Liver (tissue), 9 donors: ENCODE measurements around the gene MAP3K9. TPM values are rescaled to one million over a fixed set of nuclear protein-coding genes. Genes with fewer than 3 reads are reported as not detected.

Experiments used
- DNase-seq: peaks from one replicate; pipeline ENCODE4 v3.0.0-alpha.2; 2017; ENCODE audit warnings: low spot score
- H3K27ac ChIP-seq, 2 donors: one replicate each; pipeline ENCODE4 v1.7.0; 2013; ENCODE audit warnings: inconsistent platforms in 2 of 2, low read length in 2 of 2, control low read depth in 1 of 2, low read depth in 1 of 2, mild to moderate bottlenecking in 1 of 2
- H3K27me3 ChIP-seq, 4 donors: one replicate each; pipeline versions ENCODE4 v1.6.1 to v1.7.0; 2013; ENCODE audit warnings: low read length in 3 of 4, inconsistent platforms in 1 of 4, mild to moderate bottlenecking in 1 of 4, moderate library complexity in 1 of 4; ENCODE audit not compliant: control insufficient read depth in 4 of 4, insufficient read depth in 4 of 4
- H3K36me3 ChIP-seq, 4 donors: one replicate each; pipeline versions ENCODE4 v1.6.1 to v1.7.0; 2013; ENCODE audit warnings: low read length in 3 of 4, mild to moderate bottlenecking in 3 of 4, low read depth in 1 of 4, moderate library complexity in 1 of 4; ENCODE audit not compliant: control insufficient read depth in 4 of 4, insufficient read depth in 3 of 4
- H3K4me1 ChIP-seq, 4 donors: one replicate each; pipeline versions ENCODE4 v1.6.1 to v1.7.0; 2013; ENCODE audit warnings: low read length in 3 of 4, mild to moderate bottlenecking in 3 of 4, moderate library complexity in 1 of 4; ENCODE audit not compliant: control insufficient read depth in 4 of 4, insufficient read depth in 4 of 4
- H3K4me3 ChIP-seq, 3 donors: one replicate each; pipeline versions ENCODE4 v1.6.1 to v1.7.0; 2013; ENCODE audit warnings: low read length in 3 of 3, control low read depth in 1 of 3, low read depth in 1 of 3, mild to moderate bottlenecking in 1 of 3
- H3K9ac ChIP-seq, 2 donors: one replicate each; pipeline ENCODE4 v1.7.0; 2013; ENCODE audit warnings: low read length in 2 of 2, mild to moderate bottlenecking in 2 of 2, moderate library complexity in 2 of 2, control low read depth in 1 of 2, low read depth in 1 of 2
- H3K9me3 ChIP-seq, 4 donors: one replicate each; pipeline versions ENCODE4 v1.6.1 to v1.7.0; 2013; ENCODE audit warnings: low read length in 3 of 4; ENCODE audit not compliant: control insufficient read depth in 4 of 4
- EGR1 ChIP-seq, 2 donors: IDR thresholded peaks; 2 replicates each; pipeline ENCODE4 v1.6.1; 2016 to 2018; ENCODE audit warnings: antibody characterized with exemption in 2 of 2, low read depth in 2 of 2
- FOXA1 ChIP-seq: IDR thresholded peaks from 2 replicates; pipeline ENCODE4 v1.6.1; 2016; ENCODE audit warnings: antibody characterized with exemption
- GABPA ChIP-seq, 2 donors: IDR thresholded peaks in 1 of 2; conservative IDR thresholded peaks in 1 of 2; 2 replicates each; pipeline ENCODE4 v1.6.1; 2016; ENCODE audit warnings: antibody characterized with exemption in 2 of 2, mild to moderate bottlenecking in 1 of 2, moderate library complexity in 1 of 2
- HNF4G ChIP-seq: IDR thresholded peaks from 2 replicates; pipeline ENCODE4 v1.6.1; 2016; ENCODE audit warnings: antibody characterized with exemption
- NR2F2 ChIP-seq: IDR thresholded peaks from 2 replicates; pipeline ENCODE4 v1.6.1; 2016; ENCODE audit warnings: antibody characterized with exemption
- RXRA ChIP-seq, 2 donors: IDR thresholded peaks; 2 replicates each; pipeline ENCODE4 v1.6.1; 2017 to 2018; ENCODE audit warnings: antibody characterized with exemption in 2 of 2, mild to moderate bottlenecking in 1 of 2
- YY1 ChIP-seq: IDR thresholded peaks from 2 replicates; pipeline ENCODE4 v1.6.1; 2016; ENCODE audit warnings: antibody characterized with exemption, mild to moderate bottlenecking
- ZBTB33 ChIP-seq: IDR thresholded peaks from 2 replicates; pipeline ENCODE4 v1.6.1; 2016; ENCODE audit warnings: antibody characterized with exemption
- WGBS: extraction: QIAGEN DNeasy Blood & Tissue Kit; methylation state at CpG from one replicate; pipeline ENCODE4 v1.1.7; 2013; 5-methylcytosine and 5-hydroxymethylcytosine counted together
- polyA plus RNA-seq, 2 donors: library from polyadenylated mRNA; stranded (reverse) in 1 of 2; unstranded in 1 of 2; fragments of 200-250 nt in 1 of 2; fragments of >200 nt in 1 of 2; fragmentation: Nextera tagmentation in 1 of 2; extraction: Ambion mirVana in 1 of 2; gene quantifications; one replicate each; pipeline versions ENCODE4 v1.2.1 to v1.2.3, GENCODE V29; 2013 to 2015
- total RNA-seq, 2 donors: library from RNA; depleted of rRNA; stranded (reverse); fragments of >200 nt; gene quantifications; one replicate each; pipeline ENCODE4 v1.2.3, GENCODE V29; 2014
- TF ChIP-seq, protein P1 (sequence below): fragments of 150-350 bp; IDR thresholded peaks from 2 replicates; pipeline ENCODE4 v1.5.1; 2017; ENCODE audit warnings: improper control_type of control experiment, low read depth, low read length; ENCODE audit not compliant: missing input control
- TF ChIP-seq, protein P2 (sequence below): IDR thresholded peaks from 2 replicates; pipeline ENCODE4 v1.6.1; 2016; ENCODE audit warnings: antibody characterized with exemption, mild to moderate bottlenecking
- donor health status: healthy.
- donor health status: healthy.
- donor health status: healthy.
- donor health status: healthy.
- donor health status: healthy.

MAP3K9 gene
- total and polyA plus RNA-seq, 4 donors, result 0.65 to 5.2 (median 0.80) TPM

GRCh38 chr14:70711451-70711850 is 97.9 kb downstream of the MAP3K9 start (continued):
- TF ChIP-seq, protein P1, sequence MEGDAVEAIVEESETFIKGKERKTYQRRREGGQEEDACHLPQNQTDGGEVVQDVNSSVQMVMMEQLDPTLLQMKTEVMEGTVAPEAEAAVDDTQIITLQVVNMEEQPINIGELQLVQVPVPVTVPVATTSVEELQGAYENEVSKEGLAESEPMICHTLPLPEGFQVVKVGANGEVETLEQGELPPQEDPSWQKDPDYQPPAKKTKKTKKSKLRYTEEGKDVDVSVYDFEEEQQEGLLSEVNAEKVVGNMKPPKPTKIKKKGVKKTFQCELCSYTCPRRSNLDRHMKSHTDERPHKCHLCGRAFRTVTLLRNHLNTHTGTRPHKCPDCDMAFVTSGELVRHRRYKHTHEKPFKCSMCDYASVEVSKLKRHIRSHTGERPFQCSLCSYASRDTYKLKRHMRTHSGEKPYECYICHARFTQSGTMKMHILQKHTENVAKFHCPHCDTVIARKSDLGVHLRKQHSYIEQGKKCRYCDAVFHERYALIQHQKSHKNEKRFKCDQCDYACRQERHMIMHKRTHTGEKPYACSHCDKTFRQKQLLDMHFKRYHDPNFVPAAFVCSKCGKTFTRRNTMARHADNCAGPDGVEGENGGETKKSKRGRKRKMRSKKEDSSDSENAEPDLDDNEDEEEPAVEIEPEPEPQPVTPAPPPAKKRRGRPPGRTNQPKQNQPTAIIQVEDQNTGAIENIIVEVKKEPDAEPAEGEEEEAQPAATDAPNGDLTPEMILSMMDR, result no peak
- TF ChIP-seq EGR1 (IDR thresholded peaks at IDR 0.05; ENCODE audit: low read depth in 2 of 2), result no peak
- TF ChIP-seq YY1, result no peak
- TF ChIP-seq GABPA (IDR thresholded peaks at IDR 0.05 in 1 of 2, conservative IDR thresholded peaks at IDR 0.05 in 1 of 2), result no peak
- TF ChIP-seq FOXA1, result no peak
- TF ChIP-seq HNF4G, result no peak

GRCh38 chr14:70709726-70710382 is 99.5 kb downstream of the MAP3K9 start:
- Histone ChIP-seq H3K36me3 (no peaks in the 10 kb centered on the region), H3K27ac (no peak overlapping the region), H3K27me3 (no peaks in the 10 kb centered on the region), H3K4me3 (no peak overlapping the region), H3K4me1 (peaks cover 0 to 7% (median 0%) of the 10 kb centered on the region in 4 donors), H3K9me3 (no peaks in the 10 kb centered on the region), H3K9ac (no peak overlapping the region)
- no peak for DNase-seq
- 74% methylated on average over 8 of the region's 8 CpGs for WGBS
- no peak for TF ChIP-seq NR2F2
- TF ChIP-seq, protein P2, sequence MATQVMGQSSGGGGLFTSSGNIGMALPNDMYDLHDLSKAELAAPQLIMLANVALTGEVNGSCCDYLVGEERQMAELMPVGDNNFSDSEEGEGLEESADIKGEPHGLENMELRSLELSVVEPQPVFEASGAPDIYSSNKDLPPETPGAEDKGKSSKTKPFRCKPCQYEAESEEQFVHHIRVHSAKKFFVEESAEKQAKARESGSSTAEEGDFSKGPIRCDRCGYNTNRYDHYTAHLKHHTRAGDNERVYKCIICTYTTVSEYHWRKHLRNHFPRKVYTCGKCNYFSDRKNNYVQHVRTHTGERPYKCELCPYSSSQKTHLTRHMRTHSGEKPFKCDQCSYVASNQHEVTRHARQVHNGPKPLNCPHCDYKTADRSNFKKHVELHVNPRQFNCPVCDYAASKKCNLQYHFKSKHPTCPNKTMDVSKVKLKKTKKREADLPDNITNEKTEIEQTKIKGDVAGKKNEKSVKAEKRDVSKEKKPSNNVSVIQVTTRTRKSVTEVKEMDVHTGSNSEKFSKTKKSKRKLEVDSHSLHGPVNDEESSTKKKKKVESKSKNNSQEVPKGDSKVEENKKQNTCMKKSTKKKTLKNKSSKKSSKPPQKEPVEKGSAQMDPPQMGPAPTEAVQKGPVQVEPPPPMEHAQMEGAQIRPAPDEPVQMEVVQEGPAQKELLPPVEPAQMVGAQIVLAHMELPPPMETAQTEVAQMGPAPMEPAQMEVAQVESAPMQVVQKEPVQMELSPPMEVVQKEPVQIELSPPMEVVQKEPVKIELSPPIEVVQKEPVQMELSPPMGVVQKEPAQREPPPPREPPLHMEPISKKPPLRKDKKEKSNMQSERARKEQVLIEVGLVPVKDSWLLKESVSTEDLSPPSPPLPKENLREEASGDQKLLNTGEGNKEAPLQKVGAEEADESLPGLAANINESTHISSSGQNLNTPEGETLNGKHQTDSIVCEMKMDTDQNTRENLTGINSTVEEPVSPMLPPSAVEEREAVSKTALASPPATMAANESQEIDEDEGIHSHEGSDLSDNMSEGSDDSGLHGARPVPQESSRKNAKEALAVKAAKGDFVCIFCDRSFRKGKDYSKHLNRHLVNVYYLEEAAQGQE, result no peak
- TF ChIP-seq RXRA (IDR thresholded peaks at IDR 0.05), result no peak
- TF ChIP-seq, protein P1, result no peak
- TF ChIP-seq ZBTB33, result no peak
